ENCODE measurements around the gene MIEN1. TPM values are rescaled to one million over a fixed set of nuclear protein-coding genes. Genes with fewer than 3 reads are reported as not detected.

Gene MIEN1
- total RNA-seq, 1 experiment from 2014 or later, result 50.8 TPM

DNA sequence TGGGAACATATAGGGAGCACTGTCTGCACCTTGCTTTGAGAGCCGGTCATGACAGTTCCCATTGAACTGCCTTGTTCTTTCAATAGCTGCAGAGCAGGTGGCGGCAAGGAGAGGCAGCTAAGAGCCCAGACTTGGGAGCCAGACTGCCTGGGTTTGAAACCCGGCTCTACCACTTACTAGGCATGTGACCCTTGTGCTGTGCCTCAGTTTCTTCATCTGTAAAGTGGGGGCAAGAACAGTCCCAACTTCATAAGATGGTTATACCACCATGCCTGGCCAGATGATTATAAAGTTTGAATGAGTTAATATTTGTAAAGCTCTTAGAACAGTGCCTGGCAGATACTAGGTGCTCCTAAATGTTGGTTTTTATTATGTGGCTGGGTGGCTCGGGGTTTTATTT lies 16.1 kb downstream of the MIEN1 start:
- Histone ChIP-seq H3K18ac (ENCODE audit: insufficient read length, low read depth, low read length) (no peak overlapping the region), H2BK120ac (ENCODE audit: low read depth, low read length, poor library complexity, severe bottlenecking) (no peak overlapping the region), H3K79me2 (ENCODE audit: insufficient read depth, low read length) (no peaks in the 10 kb centered on the region), H3T11ph (ENCODE audit: low read length) (no peak overlapping the region), H3K4me1 (ENCODE audit: insufficient read depth, low read length) (no peaks in the 10 kb centered on the region), H2AFZ (ENCODE audit: low read length) (no peak overlapping the region), H3K79me1 (ENCODE audit: insufficient read depth, low read depth, low read length, poor library complexity, severe bottlenecking) (no peaks in the 10 kb centered on the region), H3K23ac (ENCODE audit: insufficient read length, low read depth, low read length) (no peak overlapping the region), H3K14ac (ENCODE audit: insufficient read depth, low read length) (no peak overlapping the region), H2BK15ac (ENCODE audit: low read depth, low read length) (no peak overlapping the region), H3K23me2 (ENCODE audit: insufficient read length, low read depth, low read length, poor library complexity, severe bottlenecking) (no peaks in the 10 kb centered on the region), H2AK5ac (ENCODE audit: insufficient read length, low read length) (no peak overlapping the region), H4K20me1 (ENCODE audit: control insufficient read depth, insufficient read depth, insufficient read length) (no peaks in the 10 kb centered on the region), H4K91ac (ENCODE audit: insufficient read length, low read depth, low read length) (no peak overlapping the region), H3K56ac (ENCODE audit: insufficient read length, low read depth, low read length) (no peak overlapping the region), H4K5ac (ENCODE audit: insufficient read length, low read depth, low read length) (no peak overlapping the region), H4K8ac (replicated peaks; ENCODE audit: insufficient read length, low read depth, low read length) (no peak overlapping the region), H2BK12ac (ENCODE audit: insufficient read length, low read depth, low read length) (no peak overlapping the region), H3K27ac (ENCODE audit: insufficient read length, low read depth, low read length) (no peak overlapping the region), H3K27me3 (ENCODE audit: insufficient read depth, low read length) (no peaks in the 10 kb centered on the region), H3K4ac (ENCODE audit: low read depth, low read length) (no peak overlapping the region), H2BK5ac (ENCODE audit: insufficient read length, low read length) (no peak overlapping the region), H3K9ac (ENCODE audit: extremely low read depth, insufficient read length, low read length) (no peak overlapping the region), H2BK20ac (ENCODE audit: low read depth, low read length, poor library complexity, severe bottlenecking) (no peak overlapping the region), H3K9me3 (ENCODE audit: control insufficient read depth, low read depth, low read length) (no peaks in the 10 kb centered on the region), H3K4me2 (ENCODE audit: insufficient read depth, insufficient read length, low read length) (no peak overlapping the region)
- no peak for DNase-seq
- Mint-ChIP-seq H3K27me3 (ENCODE audit: low read depth) (no peaks in the 10 kb centered on the region; the same call in 1 of the 2 replicates), H3K27ac (no peak overlapping the region), H3K4me1 (no peaks in the 10 kb centered on the region), H3K9me3 (no peaks in the 10 kb centered on the region), H3K4me3 (no peak overlapping the region), H3K36me3 (ENCODE audit: insufficient read depth in 1 of 3, low read depth in 3 of 3) (peaks cover 74 to 93% (median 86%) of the 10 kb centered on the region in 3 experiments; a peak in 6 of 7 replicates)
- no CpG with 5 or more reads among the region's 4 CpGs for WGBS (ENCODE audit: extremely low coverage, insufficient read length, low lambda C conversion rate)
- TF ChIP-seq, protein P1, sequence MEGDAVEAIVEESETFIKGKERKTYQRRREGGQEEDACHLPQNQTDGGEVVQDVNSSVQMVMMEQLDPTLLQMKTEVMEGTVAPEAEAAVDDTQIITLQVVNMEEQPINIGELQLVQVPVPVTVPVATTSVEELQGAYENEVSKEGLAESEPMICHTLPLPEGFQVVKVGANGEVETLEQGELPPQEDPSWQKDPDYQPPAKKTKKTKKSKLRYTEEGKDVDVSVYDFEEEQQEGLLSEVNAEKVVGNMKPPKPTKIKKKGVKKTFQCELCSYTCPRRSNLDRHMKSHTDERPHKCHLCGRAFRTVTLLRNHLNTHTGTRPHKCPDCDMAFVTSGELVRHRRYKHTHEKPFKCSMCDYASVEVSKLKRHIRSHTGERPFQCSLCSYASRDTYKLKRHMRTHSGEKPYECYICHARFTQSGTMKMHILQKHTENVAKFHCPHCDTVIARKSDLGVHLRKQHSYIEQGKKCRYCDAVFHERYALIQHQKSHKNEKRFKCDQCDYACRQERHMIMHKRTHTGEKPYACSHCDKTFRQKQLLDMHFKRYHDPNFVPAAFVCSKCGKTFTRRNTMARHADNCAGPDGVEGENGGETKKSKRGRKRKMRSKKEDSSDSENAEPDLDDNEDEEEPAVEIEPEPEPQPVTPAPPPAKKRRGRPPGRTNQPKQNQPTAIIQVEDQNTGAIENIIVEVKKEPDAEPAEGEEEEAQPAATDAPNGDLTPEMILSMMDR (conservative IDR thresholded peaks at IDR 0.05), result no peak

All from H9 (cell line).